Prostate gland (tissue), 2 donors: ENCODE results near the gene TMCC1. TPM values are rescaled to one million over a fixed set of nuclear protein-coding genes. Genes with fewer than 3 reads are reported as not detected.

Experiments used
- DNase-seq: peaks from one replicate; pipeline ENCODE4 v3.0.0-alpha.2; 2019; ENCODE audit warnings: low spot score
- H3K27ac ChIP-seq, 2 donors: fragments of 200-600 bp; sonication (generic); 2 replicates each; pipeline ENCODE4 v1.5.1; 2017 to 2019
- H3K27me3 ChIP-seq: fragments of 200-600 bp; sonication (generic); replicated peaks from 2 replicates; pipeline ENCODE4 v1.5.1; 2019; ENCODE audit not compliant: insufficient read depth
- H3K36me3 ChIP-seq, 2 donors: fragments of 200-600 bp; sonication (generic); 1 replicate in 1 of 2; 2 replicates in 1 of 2; pipeline versions ENCODE4 v1.5.1 to v1.8.1; 2017 to 2019
- H3K4me1 ChIP-seq: fragments of 200-600 bp; sonication (generic); replicated peaks from 2 replicates; pipeline ENCODE4 v1.5.1; 2019
- H3K4me3 ChIP-seq, 2 donors: fragments of 200-600 bp; sonication (generic); 2 replicates each; pipeline ENCODE4 v1.5.1; 2017 to 2019
- H3K9me3 ChIP-seq: fragments of 200-600 bp; sonication (generic); 2 replicates; pipeline ENCODE4 v1.5.1; 2017
- POLR2A ChIP-seq: fragments of 450-650 bp; IDR thresholded peaks from one replicate; pipeline ENCODE4 v1.6.1; 2016; ENCODE audit warnings: antibody characterized with exemption, mild to moderate bottlenecking
- POLR2AphosphoS5 ChIP-seq: sonication (generic); formaldehyde crosslinking; IDR thresholded peaks from one replicate; pipeline ENCODE4 v1.6.1; 2017; ENCODE audit warnings: antibody characterized with exemption
- WGBS: methylation state at CpG from one replicate; pipeline ENCODE4 v1.1.5; 2018; 5-methylcytosine and 5-hydroxymethylcytosine counted together
- intact Hi-C: fragments of 100-400 bp; cut with DNase I; formaldehyde crosslinking; loops from one replicate; pipeline ENCODE4 v1.14.2; 2022
- total RNA-seq, 2 donors: library from RNA; depleted of rRNA; stranded (reverse); fragments of >200 nt; gene quantifications; one replicate each; pipeline ENCODE4 v1.1.0, GENCODE V29; 2016
- TF ChIP-seq, protein P1 (sequence below), 4 experiments: fragments of 200-600 bp in 2 of 4; fragments of 450-650 bp in 2 of 4; sonication (generic) in 2 of 4; IDR thresholded peaks; 1 replicate in 3 of 4; 2 replicates in 1 of 4; pipeline ENCODE4 v1.5.1; 2016 to 2019; ENCODE audit warnings: antibody characterized with exemption in 4 of 4, mild to moderate bottlenecking in 2 of 4, moderate library complexity in 2 of 4

The TMCC1 gene
- total RNA-seq, 2 donors from 2014 or later: 27.6 to 43.9 TPM

- no peak overlapping the region for H3K27ac ChIP-seq
- no peaks in the 10 kb centered on the region for H3K9me3 ChIP-seq
- no peak for DNase-seq
- TF ChIP-seq, protein P1, sequence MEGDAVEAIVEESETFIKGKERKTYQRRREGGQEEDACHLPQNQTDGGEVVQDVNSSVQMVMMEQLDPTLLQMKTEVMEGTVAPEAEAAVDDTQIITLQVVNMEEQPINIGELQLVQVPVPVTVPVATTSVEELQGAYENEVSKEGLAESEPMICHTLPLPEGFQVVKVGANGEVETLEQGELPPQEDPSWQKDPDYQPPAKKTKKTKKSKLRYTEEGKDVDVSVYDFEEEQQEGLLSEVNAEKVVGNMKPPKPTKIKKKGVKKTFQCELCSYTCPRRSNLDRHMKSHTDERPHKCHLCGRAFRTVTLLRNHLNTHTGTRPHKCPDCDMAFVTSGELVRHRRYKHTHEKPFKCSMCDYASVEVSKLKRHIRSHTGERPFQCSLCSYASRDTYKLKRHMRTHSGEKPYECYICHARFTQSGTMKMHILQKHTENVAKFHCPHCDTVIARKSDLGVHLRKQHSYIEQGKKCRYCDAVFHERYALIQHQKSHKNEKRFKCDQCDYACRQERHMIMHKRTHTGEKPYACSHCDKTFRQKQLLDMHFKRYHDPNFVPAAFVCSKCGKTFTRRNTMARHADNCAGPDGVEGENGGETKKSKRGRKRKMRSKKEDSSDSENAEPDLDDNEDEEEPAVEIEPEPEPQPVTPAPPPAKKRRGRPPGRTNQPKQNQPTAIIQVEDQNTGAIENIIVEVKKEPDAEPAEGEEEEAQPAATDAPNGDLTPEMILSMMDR (IDR thresholded peaks at IDR 0.05): no peak
- no peak for TF ChIP-seq POLR2A
- no peak for TF ChIP-seq POLR2AphosphoS5
- H3K4me1 ChIP-seq: no peaks in the 10 kb centered on the region
- intact Hi-C loops: no loop called here
- no peaks in the 10 kb centered on the region for H3K27me3 ChIP-seq
- 34% methylated on average over 3 of the region's 3 CpGs for WGBS
- H3K4me3 ChIP-seq: no peak overlapping the region
- H3K36me3 ChIP-seq: no peaks in the 10 kb centered on the region
Measured at GRCh38 chr3:129812589-129812988, 80.9 kb downstream of the TMCC1 start.

DNA sequence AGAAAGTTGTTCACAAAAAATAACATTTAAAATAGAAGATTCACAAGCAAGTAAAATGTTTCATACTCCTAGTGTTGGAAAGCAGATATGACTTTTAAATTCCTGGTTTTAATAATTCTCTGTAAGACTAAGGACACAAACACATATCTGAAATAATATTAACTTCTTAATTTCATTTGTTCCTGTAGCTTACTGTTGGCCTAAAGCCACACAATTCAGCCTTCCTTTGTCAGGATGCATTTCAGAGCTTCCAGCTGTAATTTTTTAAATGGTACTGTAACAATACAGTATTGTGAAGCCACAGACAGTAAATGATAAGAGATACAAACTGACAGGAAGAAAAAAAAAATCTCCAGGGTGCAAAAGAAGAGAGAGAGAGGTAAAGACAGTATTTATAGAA, 84.2 kb downstream of the TMCC1 start:
- H3K9me3 ChIP-seq: no peaks in the 10 kb centered on the region
- no peaks in the 10 kb centered on the region for H3K4me1 ChIP-seq
- no peaks in the 10 kb centered on the region for H3K27me3 ChIP-seq
- no peak overlapping the region for H3K4me3 ChIP-seq
- H3K36me3 ChIP-seq: no peaks in the 10 kb centered on the region
- intact Hi-C loops: no loop called here
- H3K27ac ChIP-seq: no peak overlapping the region
- TF ChIP-seq POLR2AphosphoS5 (no peak), POLR2A (no peak)
- TF ChIP-seq, protein P1 (IDR thresholded peaks at IDR 0.05): no peak
- no peak for DNase-seq

GRCh38 chr3:129796146-129796545, 97.4 kb downstream of the TMCC1 start:
- Histone ChIP-seq H3K27me3 (no peaks in the 10 kb centered on the region), H3K36me3 (no peaks in the 10 kb centered on the region), H3K4me3 (no peak overlapping the region), H3K4me1 (peaks cover 21% of the 10 kb centered on the region), H3K27ac (no peak overlapping the region), H3K9me3 (no peaks in the 10 kb centered on the region)
- intact Hi-C loops: no loop called here
- 97% methylated on average over 4 of the region's 4 CpGs for WGBS
- DNase-seq: no peak
- TF ChIP-seq POLR2AphosphoS5: no peak
- TF ChIP-seq, protein P1 (IDR thresholded peaks at IDR 0.05): no peak
- TF ChIP-seq POLR2A: no peak

GRCh38 chr3:129795186-129796010, 98.1 kb downstream of the TMCC1 start:
- no peaks in the 10 kb centered on the region for H3K36me3 ChIP-seq
- no peak overlapping the region for H3K27ac ChIP-seq
- WGBS: 68% methylated on average over 6 of the region's 6 CpGs
- no peaks in the 10 kb centered on the region for H3K9me3 ChIP-seq
- TF ChIP-seq, protein P1 (IDR thresholded peaks at IDR 0.05): no peak
- TF ChIP-seq POLR2A (no peak), POLR2AphosphoS5 (no peak)
- no peaks in the 10 kb centered on the region for H3K27me3 ChIP-seq
- no peak for DNase-seq
- intact Hi-C loops: no loop called here
- peaks cover 21% of the 10 kb centered on the region for H3K4me1 ChIP-seq
- H3K4me3 ChIP-seq: no peak overlapping the region
